Measurements from ENCODE around the gene PSMD12.
"Not testable (repeated sequence)": the region's sequence is repeated elsewhere in the genome, so short reads cannot be mapped to it uniquely, and the experiment has no call there.

The PSMD12 gene

GRCh38 chr17:67366193-67367157, at the start of gene PSMD12:
Gene PSMD12 (minus strand): TSS chr17:67366577. CDS start chr17:67366519, 58 bp downstream.
- DNase-seq = peak; percentile 59

GRCh38 chr17:67415291-67415690, 48.9 kb upstream of the PSMD12 start:
- no peak for DNase-seq

GRCh38 chr17:67414559-67414958, 48.2 kb upstream of the PSMD12 start:
- no peak for DNase-seq

- no peak for DNase-seq
These were observed 47.8 kb upstream of the PSMD12 start for GRCh38 chr17:67414130-67414529.

GRCh38 chr17:67413388-67413787, 47.0 kb upstream of the PSMD12 start:
- DNase-seq = no peak

- no peak for DNase-seq
These were observed 46.6 kb upstream of the PSMD12 start for GRCh38 chr17:67412941-67413340.

- no peak for DNase-seq
These were observed 45.7 kb upstream of the PSMD12 start for GRCh38 chr17:67412032-67412431.

GRCh38 chr17:67411397-67411796, 45.0 kb upstream of the PSMD12 start:
- DNase-seq = no peak

- DNase-seq = not testable (repeated sequence)
These were observed 42.1 kb upstream of the PSMD12 start for GRCh38 chr17:67408455-67408830.

GRCh38 chr17:67403483-67403882, 37.1 kb upstream of the PSMD12 start:
- DNase-seq = no peak

GRCh38 chr17:67403065-67403464, 36.7 kb upstream of the PSMD12 start:
- no peak for DNase-seq

GRCh38 chr17:67401598-67402504, 35.5 kb upstream of the PSMD12 start:
- no peak for DNase-seq

GRCh38 chr17:67401106-67401505, 34.7 kb upstream of the PSMD12 start:
- no peak for DNase-seq

- no peak for DNase-seq
These were observed 33.8 kb upstream of the PSMD12 start for GRCh38 chr17:67400193-67400592.

- DNase-seq = no peak
These were observed 33.3 kb upstream of the PSMD12 start for GRCh38 chr17:67399676-67400075.

- no peak for DNase-seq
These were observed 27.5 kb upstream of the PSMD12 start for GRCh38 chr17:67393809-67394397.

- no peak for DNase-seq
These were observed 25.7 kb upstream of the PSMD12 start for GRCh38 chr17:67392111-67392510.

GRCh38 chr17:67390646-67391361, 24.4 kb upstream of the PSMD12 start:
- DNase-seq = no peak

- no peak for DNase-seq
These were observed 23.7 kb upstream of the PSMD12 start for GRCh38 chr17:67390006-67390645.

- no peak for DNase-seq
These were observed 22.6 kb upstream of the PSMD12 start for GRCh38 chr17:67388986-67389385.

- DNase-seq = not testable (repeated sequence)
These were observed 22.2 kb upstream of the PSMD12 start for GRCh38 chr17:67388536-67388935.

GRCh38 chr17:67386965-67387551, 20.7 kb upstream of the PSMD12 start:
- no peak for DNase-seq

Data from NCI-H1436 treated with DMSO at 0.1 percent for 48 hours (cell line).